HEK293T (cell line): Measurements from ENCODE around the gene TPSG1.
"Not testable (repeated sequence)": the region's sequence is repeated elsewhere in the genome, so short reads cannot be mapped to it uniquely, and the experiment has no call there.

ENCODE experiments used
- ARNT ChIP-seq: fragments of 450-650 bp; IDR thresholded peaks from 2 replicates; pipeline ENCODE4 v1.6.1; 2017; ENCODE audit warnings: mild to moderate bottlenecking
- BHLHE40 ChIP-seq: fragments of 450-650 bp; IDR thresholded peaks from 2 replicates; pipeline ENCODE4 v1.6.1; 2016; ENCODE audit warnings: mild to moderate bottlenecking, moderate library complexity, borderline replicate concordance
- FOXA1 ChIP-seq: fragments of 450-650 bp; IDR thresholded peaks from 2 replicates; pipeline ENCODE4 v1.6.1; 2016; ENCODE audit warnings: mild to moderate bottlenecking
- FOXK2 ChIP-seq: fragments of 450-650 bp; IDR thresholded peaks from 2 replicates; pipeline ENCODE4 v1.6.1; 2016; ENCODE audit warnings: mild to moderate bottlenecking
- FOXM1 ChIP-seq: fragments of 450-650 bp; IDR thresholded peaks from 2 replicates; pipeline ENCODE4 v1.6.1; 2017; ENCODE audit warnings: mild to moderate bottlenecking, borderline replicate concordance
- L3MBTL2 ChIP-seq: fragments of 450-650 bp; conservative IDR thresholded peaks from 2 replicates; pipeline ENCODE4 v1.6.1; 2016; ENCODE audit warnings: mild to moderate bottlenecking
- NFRKB ChIP-seq: fragments of 450-650 bp; IDR thresholded peaks from 2 replicates; pipeline ENCODE4 v1.6.1; 2016; ENCODE audit warnings: mild to moderate bottlenecking, moderate library complexity
- PKNOX1 ChIP-seq: fragments of 450-650 bp; IDR thresholded peaks from 2 replicates; pipeline ENCODE4 v1.6.1; 2016
- SP1 ChIP-seq: fragments of 450-650 bp; IDR thresholded peaks from 2 replicates; pipeline ENCODE4 v1.6.1; 2017
- TARDBP ChIP-seq: fragments of 450-650 bp; IDR thresholded peaks from 2 replicates; pipeline ENCODE4 v1.6.1; 2016
- ZNF384 ChIP-seq: fragments of 450-650 bp; IDR thresholded peaks from 2 replicates; pipeline ENCODE4 v1.6.1; 2016

- not testable (repeated sequence) for TF ChIP-seq L3MBTL2, TARDBP, NFRKB, SP1, FOXK2, BHLHE40, FOXM1, ZNF384, PKNOX1, FOXA1, ARNT
These were observed 16.0 kb upstream of the TPSG1 start for GRCh38 chr16:1241081-1241480.
